HG03565 (cell line): ENCODE measurements around the gene NFATC2IP.
A peak's percentile ranks its signal among the peaks of the same experiment; 100 is the strongest.
"Not testable (repeated sequence)": the region's sequence is repeated elsewhere in the genome, so short reads cannot be mapped to it uniquely, and the experiment has no call there.

Experiments used
- ATAC-seq: cut with Tn5 transposase; IDR thresholded peaks from one replicate; pipeline ENCODE4 v1.9.1; 2021; ENCODE audit warnings: mild to moderate bottlenecking, moderate library complexity; ENCODE audit not compliant: unreplicated experiment

Gene NFATC2IP

GRCh38 chr16:28925386-28926228 lies 25.1 kb upstream of the NFATC2IP start:
- no peak for ATAC-seq

DNA sequence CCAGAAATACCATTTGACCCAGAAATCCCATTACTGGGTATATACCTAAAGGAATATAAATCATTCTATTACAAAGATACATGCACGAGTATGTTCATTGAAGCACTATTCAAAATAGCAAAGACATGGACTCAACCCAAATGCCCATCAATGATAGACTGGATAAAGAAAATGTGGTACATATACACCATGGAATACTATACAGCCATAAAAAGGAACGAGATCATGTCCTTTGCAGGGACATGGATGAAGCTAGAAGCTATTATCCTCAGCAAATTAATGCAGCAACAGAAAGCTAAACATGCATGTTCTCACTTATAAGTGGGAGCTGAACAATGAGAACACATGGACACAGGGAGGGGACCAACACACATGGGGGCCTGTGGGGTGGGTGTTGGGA lies 24.5 kb upstream of the NFATC2IP start:
- not testable (repeated sequence) for ATAC-seq

- ATAC-seq: no peak
These were observed 22.9 kb upstream of the NFATC2IP start for GRCh38 chr16:28927815-28928214.

DNA sequence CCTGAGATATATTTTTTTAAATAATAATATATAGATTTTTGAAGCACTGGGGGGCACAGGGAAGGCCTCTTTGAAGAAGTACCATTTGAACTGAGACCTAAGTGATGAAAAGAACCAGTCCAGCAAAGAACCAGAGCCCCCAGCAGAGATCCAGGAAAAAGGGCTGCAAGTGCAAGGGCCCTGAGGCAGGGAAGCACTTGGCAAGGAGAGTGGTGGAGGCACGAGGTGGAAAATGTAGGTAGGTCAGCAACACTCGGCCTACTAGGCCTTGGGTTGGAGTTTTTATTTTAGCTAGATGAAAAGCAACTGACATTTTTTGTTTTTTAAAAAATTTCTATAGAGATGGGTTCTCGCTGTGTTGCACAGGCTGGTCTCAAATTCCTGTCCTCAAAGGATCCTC lies 20.5 kb upstream of the NFATC2IP start:
- no peak for ATAC-seq

DNA sequence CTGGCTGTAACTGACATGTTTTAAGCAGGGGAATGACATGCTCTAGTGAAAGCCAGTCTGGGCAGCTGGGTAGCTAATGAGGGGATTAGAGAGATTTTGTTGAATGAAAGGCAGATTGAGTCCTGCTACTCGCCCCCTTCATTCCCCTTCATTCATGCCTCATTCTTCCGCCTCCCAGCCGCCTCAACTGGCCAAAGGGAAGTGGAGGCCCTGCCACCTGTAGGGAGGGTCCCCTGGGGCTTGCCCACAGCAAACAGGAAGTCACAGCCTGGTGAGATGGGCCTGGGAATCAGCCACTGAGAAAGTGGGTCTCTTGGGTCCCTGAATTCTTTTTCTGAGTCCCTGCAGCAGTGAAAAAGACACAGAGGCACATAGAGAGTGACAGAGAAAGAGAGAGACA lies 20.1 kb upstream of the NFATC2IP start:
- ATAC-seq: no peak

DNA sequence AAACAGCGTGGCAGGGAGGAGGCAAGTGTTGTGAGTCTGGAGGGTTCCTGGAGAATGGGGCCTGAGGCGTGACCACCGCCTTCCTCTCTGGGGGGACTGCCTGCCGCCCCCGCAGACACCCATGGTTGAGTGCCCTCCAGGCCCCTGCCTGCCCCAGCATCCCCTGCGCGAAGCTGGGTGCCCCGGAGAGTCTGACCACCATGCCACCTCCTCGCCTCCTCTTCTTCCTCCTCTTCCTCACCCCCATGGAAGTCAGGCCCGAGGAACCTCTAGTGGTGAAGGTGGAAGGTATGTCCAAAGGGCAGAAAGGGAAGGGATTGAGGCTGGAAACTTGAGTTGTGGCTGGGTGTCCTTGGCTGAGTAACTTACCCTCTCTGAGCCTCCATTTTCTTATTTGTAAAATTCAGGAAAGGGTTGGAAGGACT lies 18.9 kb upstream of the NFATC2IP start, which contains the start of gene CD19:
TSS of gene CD19 (plus strand) at position 171 of the 425 bp plus-strand sequence. CDS start at position 201, 30 bp downstream.
- ATAC-seq: no peak

DNA sequence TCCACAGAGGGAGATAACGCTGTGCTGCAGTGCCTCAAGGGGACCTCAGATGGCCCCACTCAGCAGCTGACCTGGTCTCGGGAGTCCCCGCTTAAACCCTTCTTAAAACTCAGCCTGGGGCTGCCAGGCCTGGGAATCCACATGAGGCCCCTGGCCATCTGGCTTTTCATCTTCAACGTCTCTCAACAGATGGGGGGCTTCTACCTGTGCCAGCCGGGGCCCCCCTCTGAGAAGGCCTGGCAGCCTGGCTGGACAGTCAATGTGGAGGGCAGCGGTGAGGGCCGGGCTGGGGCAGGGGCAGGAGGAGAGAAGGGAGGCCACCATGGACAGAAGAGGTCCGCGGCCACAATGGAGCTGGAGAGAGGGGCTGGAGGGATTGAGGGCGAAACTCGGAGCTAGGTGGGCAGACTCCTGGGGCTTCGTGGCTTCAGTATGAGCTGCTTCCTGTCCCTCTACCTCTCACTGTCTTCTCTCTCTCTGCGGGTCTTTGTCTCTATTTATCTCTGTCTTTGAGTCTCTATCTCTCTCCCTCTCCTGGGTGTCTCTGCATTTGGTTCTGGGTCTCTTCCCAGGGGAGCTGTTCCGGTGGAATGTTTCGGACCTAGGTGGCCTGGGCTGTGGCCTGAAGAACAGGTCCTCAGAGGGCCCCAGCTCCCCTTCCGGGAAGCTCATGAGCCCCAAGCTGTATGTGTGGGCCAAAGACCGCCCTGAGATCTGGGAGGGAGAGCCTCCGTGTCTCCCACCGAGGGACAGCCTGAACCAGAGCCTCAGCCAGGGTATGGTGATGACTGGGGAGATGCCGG lies 18.2 kb upstream of the NFATC2IP start:
- no peak for ATAC-seq

GRCh38 chr16:28933171-28933570 lies 17.6 kb upstream of the NFATC2IP start:
- ATAC-seq: no peak

DNA sequence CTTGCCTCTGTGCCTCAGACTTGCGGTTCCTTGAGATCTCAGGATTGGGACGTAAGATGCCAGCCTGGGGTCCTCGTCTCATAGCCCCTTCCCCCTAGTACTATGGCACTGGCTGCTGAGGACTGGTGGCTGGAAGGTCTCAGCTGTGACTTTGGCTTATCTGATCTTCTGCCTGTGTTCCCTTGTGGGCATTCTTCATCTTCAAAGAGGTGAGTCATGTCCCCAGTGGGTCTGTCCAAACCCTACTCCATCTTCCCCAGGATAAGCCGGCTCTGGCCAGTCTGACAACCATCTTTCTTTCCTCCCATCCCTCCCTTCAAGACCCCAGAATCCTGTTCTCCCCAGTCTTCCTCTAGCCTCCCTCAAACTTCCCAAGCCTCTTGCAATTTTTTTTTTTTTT lies 15.4 kb upstream of the NFATC2IP start:
- ATAC-seq: no peak

GRCh38 chr16:28935924-28936783 lies 14.6 kb upstream of the NFATC2IP start:
- ATAC-seq: peak; percentile 67

DNA sequence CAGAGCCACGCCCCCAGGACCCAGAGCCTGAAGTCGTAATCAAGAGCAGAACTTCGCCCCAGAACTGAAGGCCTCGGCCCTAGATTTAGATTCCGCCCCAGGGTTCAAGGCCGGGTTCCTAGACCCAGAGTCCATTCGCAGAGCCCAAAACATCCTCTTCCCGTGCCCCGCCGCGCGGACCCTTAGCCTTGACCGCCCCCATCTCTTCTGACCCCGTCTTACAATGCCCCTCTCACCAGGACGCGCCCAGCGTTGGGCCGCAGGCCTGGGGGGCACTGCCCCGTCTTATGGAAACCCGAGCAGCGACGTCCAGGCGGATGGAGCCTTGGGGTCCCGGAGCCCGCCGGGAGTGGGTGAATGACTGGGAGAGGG lies 14.0 kb upstream of the NFATC2IP start:
- no peak for ATAC-seq

DNA sequence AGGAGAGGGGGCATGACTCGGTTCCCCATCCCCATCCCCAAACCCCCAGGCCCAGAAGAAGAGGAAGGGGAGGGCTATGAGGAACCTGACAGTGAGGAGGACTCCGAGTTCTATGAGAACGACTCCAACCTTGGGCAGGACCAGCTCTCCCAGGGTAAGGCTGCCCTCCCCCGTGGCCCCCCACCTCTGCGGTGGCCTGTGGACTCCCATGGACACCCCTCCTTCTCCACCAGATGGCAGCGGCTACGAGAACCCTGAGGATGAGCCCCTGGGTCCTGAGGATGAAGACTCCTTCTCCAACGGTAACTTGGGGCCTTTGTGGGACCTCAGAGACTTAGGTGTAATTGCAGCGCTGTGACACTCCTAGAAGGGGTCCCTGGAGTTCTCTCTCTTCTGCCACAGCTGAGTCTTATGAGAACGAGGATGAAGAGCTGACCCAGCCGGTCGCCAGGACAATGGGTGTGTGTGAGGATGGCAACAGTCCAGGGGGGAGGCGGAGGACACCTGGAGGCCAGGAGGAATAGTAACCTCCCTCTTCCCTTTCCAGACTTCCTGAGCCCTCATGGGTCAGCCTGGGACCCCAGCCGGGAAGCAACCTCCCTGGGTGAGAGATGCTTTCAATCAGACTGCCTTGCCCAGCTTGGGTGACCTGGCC lies 13.4 kb upstream of the NFATC2IP start:
- no peak for ATAC-seq

GRCh38 chr16:28938721-28939120 lies 12.0 kb upstream of the NFATC2IP start:
- ATAC-seq: no peak

- ATAC-seq: not testable (repeated sequence)
These were observed 10.9 kb upstream of the NFATC2IP start for GRCh38 chr16:28939825-28940224.

DNA sequence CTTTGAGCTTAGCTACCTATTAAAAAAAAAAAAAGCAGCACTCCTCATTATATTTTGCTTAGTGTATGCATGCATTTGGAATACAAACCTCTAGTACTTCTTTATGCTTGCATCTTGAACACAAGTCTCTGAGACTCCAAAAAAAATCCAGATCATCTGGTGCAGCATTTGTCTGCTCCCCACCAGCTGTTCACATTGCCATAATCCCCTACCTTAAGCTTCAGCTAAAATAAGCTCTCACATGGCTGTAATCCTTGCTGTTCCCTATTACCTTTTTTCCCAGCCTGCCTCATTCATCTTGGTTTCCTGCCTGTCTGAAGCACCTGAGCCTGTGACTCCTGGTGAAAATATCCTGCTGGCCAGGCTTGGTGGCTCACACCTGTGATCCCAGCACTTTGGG lies 7.5 kb upstream of the NFATC2IP start:
- no peak for ATAC-seq

GRCh38 chr16:28946681-28947080 lies 4.1 kb upstream of the NFATC2IP start:
- no peak for ATAC-seq

DNA sequence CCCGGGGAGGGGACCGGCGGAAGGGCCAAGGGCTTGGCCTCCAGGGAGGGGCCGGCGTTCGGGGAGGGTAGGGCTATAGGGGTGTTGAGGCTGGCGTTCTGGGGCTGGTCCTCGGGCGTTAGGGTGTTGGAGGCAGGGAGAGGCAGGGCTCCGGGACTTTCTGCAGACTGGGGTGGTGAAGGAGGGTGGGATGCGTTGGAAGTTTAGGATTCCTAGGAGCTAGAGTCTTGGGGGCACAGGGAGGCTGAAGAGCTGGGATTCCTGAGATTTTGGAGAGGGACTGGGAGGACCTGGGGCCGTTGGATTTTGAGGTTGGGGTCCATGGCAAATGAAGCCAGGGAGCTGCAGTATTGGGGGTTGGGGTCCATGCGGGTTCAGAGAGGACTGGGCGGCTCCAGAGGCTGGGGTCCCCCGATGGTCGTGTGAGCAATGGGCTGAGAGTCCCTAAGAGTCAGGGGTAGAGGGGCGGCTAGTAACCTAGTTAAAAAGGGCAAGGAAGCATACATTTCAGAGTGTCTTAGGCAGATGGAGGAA lies 740 bp downstream of the NFATC2IP start:
- no peak for ATAC-seq

DNA sequence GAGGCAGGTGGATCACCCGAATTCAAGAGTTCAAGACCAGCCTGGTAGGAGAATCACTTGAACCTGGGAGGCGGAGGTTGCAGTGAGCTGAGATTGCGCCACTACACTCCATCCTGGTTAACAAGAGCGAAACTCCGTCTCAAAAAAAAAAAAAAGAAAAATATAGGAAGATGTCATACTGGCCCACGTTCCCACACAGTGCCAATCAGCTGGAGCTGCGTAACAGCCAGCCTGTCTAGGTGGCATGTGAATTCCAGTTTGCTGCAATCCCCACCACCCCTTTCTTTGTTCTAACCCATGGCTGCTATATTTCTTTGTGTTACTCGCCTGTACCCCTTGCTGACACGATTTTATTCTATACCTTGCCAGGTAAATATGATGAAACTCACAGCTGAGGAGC lies 7.5 kb downstream of the NFATC2IP start:
- ATAC-seq: no peak

DNA sequence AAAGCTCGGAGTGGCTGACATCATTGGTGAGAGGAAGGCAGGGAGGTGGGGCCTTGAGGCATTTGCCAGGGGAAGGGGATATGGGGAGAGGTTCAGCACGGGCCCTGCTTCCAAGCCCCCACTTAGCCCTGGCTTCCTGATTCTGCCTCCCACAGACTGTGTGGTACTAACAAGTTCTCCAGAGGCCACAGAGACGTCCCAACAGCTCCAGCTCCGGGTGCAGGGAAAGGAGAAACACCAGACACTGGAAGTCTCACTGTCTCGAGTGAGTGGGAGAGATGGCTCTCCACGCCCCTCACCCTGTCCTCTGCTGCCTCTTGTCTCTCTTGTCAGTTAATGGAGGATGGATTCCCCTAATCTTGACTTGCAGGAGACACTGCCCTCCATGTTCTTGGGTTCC lies 8.1 kb downstream of the NFATC2IP start:
- ATAC-seq: no peak

GRCh38 chr16:28964072-28964471 lies 13.3 kb downstream of the NFATC2IP start:
- ATAC-seq: no peak
